Neuronal stem cell (in vitro differentiated cells): ENCODE results near the gene CCK.
"Not testable (repeated sequence)": the region's sequence is repeated elsewhere in the genome, so short reads cannot be mapped to it uniquely, and the experiment has no call there.

Source experiments
- DNase-seq: peaks from one replicate; pipeline ENCODE4 v3.0.0-alpha.2; 2013; ENCODE audit warnings: low spot score
- H2AFZ ChIP-seq: one replicate; pipeline ENCODE4 v1.6.1; 2013; ENCODE audit warnings: mild to moderate bottlenecking, low read length, inconsistent platforms
- H2AK5ac ChIP-seq: 2 replicates; pipeline ENCODE4 v1.6.1; 2013; ENCODE audit warnings: low read depth, mild to moderate bottlenecking, inconsistent platforms, low read length, moderate library complexity, mixed read lengths
- H2BK120ac ChIP-seq: 2 replicates; pipeline ENCODE4 v1.6.1; 2013; ENCODE audit warnings: low read depth, mild to moderate bottlenecking, inconsistent platforms, low read length, moderate library complexity, mixed read lengths
- H2BK12ac ChIP-seq: one replicate; pipeline ENCODE4 v1.6.1; 2013; ENCODE audit warnings: low read length, inconsistent platforms
- H2BK15ac ChIP-seq: 2 replicates; pipeline ENCODE4 v1.6.1; 2013; ENCODE audit warnings: mild to moderate bottlenecking, low read length, inconsistent platforms, mixed read lengths
- H2BK5ac ChIP-seq: one replicate; pipeline ENCODE4 v1.6.1; 2013; ENCODE audit warnings: inconsistent platforms, mild to moderate bottlenecking, low read length, moderate library complexity
- H3K14ac ChIP-seq: one replicate; pipeline ENCODE4 v1.6.1; 2013; ENCODE audit warnings: low read length, inconsistent platforms
- H3K18ac ChIP-seq: 2 replicates; pipeline ENCODE4 v1.6.1; 2013; ENCODE audit warnings: low read length, inconsistent platforms
- H3K23ac ChIP-seq: 2 replicates; pipeline ENCODE4 v1.6.1; 2013; ENCODE audit warnings: low read depth, mild to moderate bottlenecking, mixed read lengths, low read length, inconsistent platforms; ENCODE audit not compliant: poor library complexity
- H3K27ac ChIP-seq: replicated peaks from 3 replicates; pipeline ENCODE4 v1.5.1; 2013; ENCODE audit warnings: low read length, inconsistent platforms
- H3K27me3 ChIP-seq, 3 experiments: 2 replicates each; pipeline ENCODE4 v1.6.1; 2013; ENCODE audit warnings: low read length in 3 of 3, mild to moderate bottlenecking in 2 of 3, inconsistent platforms in 1 of 3, low read depth in 1 of 3, mixed read lengths in 1 of 3, moderate library complexity in 1 of 3; ENCODE audit not compliant: control insufficient read depth in 3 of 3, insufficient read depth in 3 of 3
- H3K36me3 ChIP-seq, 2 donors: replicated peaks in 1 of 2; 2 replicates each; pipeline ENCODE4 v1.6.1; 2013; ENCODE audit warnings: low read length in 2 of 2; ENCODE audit not compliant: control insufficient read depth in 2 of 2, insufficient read depth in 2 of 2
- H3K4ac ChIP-seq: 2 replicates; pipeline ENCODE4 v1.6.1; 2013; ENCODE audit warnings: inconsistent platforms, mild to moderate bottlenecking, low read length, moderate library complexity
- H3K4me1 ChIP-seq, 2 donors: 1 replicate in 1 of 2; 2 replicates in 1 of 2; pipeline ENCODE4 v1.6.1; 2013; ENCODE audit warnings: low read length in 2 of 2, low read depth in 1 of 2; ENCODE audit not compliant: control insufficient read depth in 2 of 2, insufficient read depth in 1 of 2
- H3K4me2 ChIP-seq: one replicate; pipeline ENCODE4 v1.6.1; 2013; ENCODE audit warnings: mild to moderate bottlenecking, low read length, inconsistent platforms; ENCODE audit not compliant: insufficient read depth, poor library complexity, severe bottlenecking
- H3K4me3 ChIP-seq, 2 donors: 2 replicates each; pipeline ENCODE4 v1.5.1; 2013; ENCODE audit warnings: low read length in 2 of 2, mild to moderate bottlenecking in 2 of 2, inconsistent platforms in 1 of 2, moderate library complexity in 1 of 2
- H3K79me1 ChIP-seq: one replicate; pipeline ENCODE4 v1.6.1; 2013; ENCODE audit warnings: low read depth, mild to moderate bottlenecking, inconsistent platforms, low read length, moderate library complexity
- H3K9ac ChIP-seq: one replicate; pipeline ENCODE4 v1.6.1; 2013; ENCODE audit warnings: mild to moderate bottlenecking, low read depth, low read length, inconsistent platforms; ENCODE audit not compliant: poor library complexity
- H3K9me3 ChIP-seq, 2 donors: replicated peaks in 1 of 2; 2 replicates each; pipeline versions ENCODE3 to v1.6.1; 2013; ENCODE audit warnings: low read length in 2 of 2, mild to moderate bottlenecking in 2 of 2, inconsistent platforms in 1 of 2, low read depth in 1 of 2, mixed read lengths in 1 of 2, moderate library complexity in 1 of 2; ENCODE audit not compliant: control insufficient read depth in 2 of 2, insufficient read depth in 1 of 2
- H4K8ac ChIP-seq: one replicate; pipeline ENCODE4 v1.6.1; 2013; ENCODE audit warnings: low read depth, mild to moderate bottlenecking, inconsistent platforms, low read length, moderate library complexity
- H4K91ac ChIP-seq: one replicate; pipeline ENCODE4 v1.6.1; 2013; ENCODE audit warnings: low read length, low read depth, mild to moderate bottlenecking, inconsistent platforms; ENCODE audit not compliant: poor library complexity
- WGBS, 2 donors: extraction: QIAGEN DNeasy Blood & Tissue Kit; methylation state at CpG; one replicate each; pipeline ENCODE4 v1.1.7; 2013; ENCODE audit warnings: missing lambda C conversion rate in 2 of 2, mixed read lengths in 1 of 2; ENCODE audit not compliant: insufficient read length in 2 of 2, insufficient replicate concordance in 1 of 2; ENCODE audit errors: extremely low coverage in 2 of 2; 5-methylcytosine and 5-hydroxymethylcytosine counted together

CCK gene

DNA sequence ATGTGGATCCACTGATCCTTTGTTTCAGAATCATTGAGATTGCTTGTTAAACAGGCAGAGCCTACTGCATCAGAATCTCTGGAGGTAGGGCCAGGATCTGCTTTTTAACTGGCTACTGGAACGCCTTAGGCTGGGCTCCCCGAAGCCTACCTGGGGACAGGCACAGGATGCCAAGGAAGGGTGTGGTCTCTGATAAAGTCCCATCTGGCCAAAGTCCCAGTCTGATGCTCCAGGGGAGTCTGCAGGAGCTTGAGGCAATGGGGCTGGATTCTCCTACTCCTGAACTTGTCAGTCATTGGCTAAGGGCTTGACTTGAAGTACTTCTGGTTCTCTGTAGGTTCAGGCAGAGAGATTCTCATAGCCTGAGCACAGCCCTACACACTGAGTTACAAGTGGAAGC, 22.4 kb upstream of the CCK start:
- Histone ChIP-seq H3K79me1 (no peaks in the 10 kb centered on the region), H2BK5ac (no peak overlapping the region), H2BK120ac (no peak overlapping the region), H4K8ac (no peak overlapping the region), H3K18ac (no peak overlapping the region), H3K23ac (no peak overlapping the region), H2BK12ac (no peak overlapping the region), H3K9ac (no peak overlapping the region), H3K9me3 (no peaks in the 10 kb centered on the region), H4K91ac (no peak overlapping the region), H3K4me3 (no peak overlapping the region), H3K27ac (no peak overlapping the region), H3K36me3 (no peaks in the 10 kb centered on the region), H3K4ac (no peak overlapping the region), H2AFZ (no peak overlapping the region), H3K4me2 (no peak overlapping the region), H2BK15ac (no peak overlapping the region), H3K4me1 (no peaks in the 10 kb centered on the region), H3K14ac (no peak overlapping the region), H3K27me3 (no peaks in the 10 kb centered on the region), H2AK5ac (no peak overlapping the region)
- no CpG with 5 or more reads among the region's 2 CpGs for WGBS, 2 donors
- DNase-seq: no peak

DNA sequence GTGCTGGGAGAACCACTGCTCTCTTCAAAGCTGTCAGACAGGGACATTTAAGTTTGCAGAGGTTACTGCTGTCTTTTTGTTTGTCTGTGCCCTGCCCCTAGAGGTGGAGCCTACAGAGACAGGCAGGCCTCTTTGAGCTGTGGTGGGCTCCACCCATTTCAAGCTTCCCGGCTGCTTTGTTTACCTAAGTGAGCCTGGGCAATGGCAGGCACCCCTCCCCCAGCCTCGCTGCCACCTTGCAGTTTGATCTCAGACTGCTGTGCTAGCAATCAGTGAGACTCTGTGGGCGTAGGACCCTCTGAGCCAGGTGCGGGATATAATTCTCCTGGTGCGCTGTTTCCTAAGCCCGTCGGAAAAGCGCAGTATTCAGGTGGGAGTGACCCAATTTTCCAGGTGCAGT, 21.4 kb upstream of the CCK start:
- not testable (repeated sequence) for H2BK15ac ChIP-seq, H2BK120ac ChIP-seq, H3K27me3 ChIP-seq, H3K4me2 ChIP-seq, H2AK5ac ChIP-seq, H3K36me3 ChIP-seq, H3K4me3 ChIP-seq, H2BK5ac ChIP-seq, H3K9ac ChIP-seq, H2BK12ac ChIP-seq, H4K91ac ChIP-seq, H3K27ac ChIP-seq, H3K18ac ChIP-seq, DNase-seq, H2AFZ ChIP-seq, H3K4ac ChIP-seq, H3K4me1 ChIP-seq, H4K8ac ChIP-seq, H3K9me3 ChIP-seq, H3K14ac ChIP-seq, H3K23ac ChIP-seq, H3K79me1 ChIP-seq
- no CpG with 5 or more reads among the region's 8 CpGs for WGBS, 2 donors

DNA sequence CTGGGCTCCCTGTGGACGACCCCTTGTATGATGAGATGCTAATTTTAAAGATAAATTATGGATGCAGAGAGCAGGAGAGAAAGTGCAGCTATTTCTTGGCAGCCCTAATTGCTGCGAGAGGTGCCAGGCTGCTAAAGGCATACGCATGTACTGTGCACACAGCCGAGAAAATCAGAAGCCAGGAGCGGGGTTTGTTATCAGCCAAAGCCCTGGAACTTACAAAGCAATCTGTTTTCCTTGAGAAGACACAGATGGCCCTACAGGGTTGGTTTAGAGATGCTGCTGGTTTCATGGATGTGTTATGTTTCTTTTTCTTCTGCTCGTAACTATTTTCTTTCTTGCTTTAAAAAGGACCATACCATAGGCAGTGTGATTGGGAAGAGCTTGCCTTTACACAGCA, 11.7 kb upstream of the CCK start:
- Histone ChIP-seq H3K18ac (no peak overlapping the region), H3K14ac (no peak overlapping the region), H3K4ac (no peak overlapping the region), H2BK5ac (no peak overlapping the region), H3K36me3 (no peaks in the 10 kb centered on the region), H3K27ac (no peak overlapping the region), H3K23ac (no peak overlapping the region), H2BK12ac (no peak overlapping the region), H2BK15ac (no peak overlapping the region), H3K4me1 (no peaks in the 10 kb centered on the region), H3K79me1 (no peaks in the 10 kb centered on the region), H2AK5ac (no peak overlapping the region), H4K91ac (no peak overlapping the region), H3K27me3 (no peaks in the 10 kb centered on the region), H2BK120ac (no peak overlapping the region), H4K8ac (no peak overlapping the region), H3K4me3 (no peak overlapping the region), H3K9me3 (peaks cover 0 to 6% of the 10 kb centered on the region in 2 donors), H3K9ac (no peak overlapping the region), H3K4me2 (no peak overlapping the region), H2AFZ (no peak overlapping the region)
- no peak for DNase-seq
- no CpG with 5 or more reads among the region's 6 CpGs for WGBS, 2 donors

DNA sequence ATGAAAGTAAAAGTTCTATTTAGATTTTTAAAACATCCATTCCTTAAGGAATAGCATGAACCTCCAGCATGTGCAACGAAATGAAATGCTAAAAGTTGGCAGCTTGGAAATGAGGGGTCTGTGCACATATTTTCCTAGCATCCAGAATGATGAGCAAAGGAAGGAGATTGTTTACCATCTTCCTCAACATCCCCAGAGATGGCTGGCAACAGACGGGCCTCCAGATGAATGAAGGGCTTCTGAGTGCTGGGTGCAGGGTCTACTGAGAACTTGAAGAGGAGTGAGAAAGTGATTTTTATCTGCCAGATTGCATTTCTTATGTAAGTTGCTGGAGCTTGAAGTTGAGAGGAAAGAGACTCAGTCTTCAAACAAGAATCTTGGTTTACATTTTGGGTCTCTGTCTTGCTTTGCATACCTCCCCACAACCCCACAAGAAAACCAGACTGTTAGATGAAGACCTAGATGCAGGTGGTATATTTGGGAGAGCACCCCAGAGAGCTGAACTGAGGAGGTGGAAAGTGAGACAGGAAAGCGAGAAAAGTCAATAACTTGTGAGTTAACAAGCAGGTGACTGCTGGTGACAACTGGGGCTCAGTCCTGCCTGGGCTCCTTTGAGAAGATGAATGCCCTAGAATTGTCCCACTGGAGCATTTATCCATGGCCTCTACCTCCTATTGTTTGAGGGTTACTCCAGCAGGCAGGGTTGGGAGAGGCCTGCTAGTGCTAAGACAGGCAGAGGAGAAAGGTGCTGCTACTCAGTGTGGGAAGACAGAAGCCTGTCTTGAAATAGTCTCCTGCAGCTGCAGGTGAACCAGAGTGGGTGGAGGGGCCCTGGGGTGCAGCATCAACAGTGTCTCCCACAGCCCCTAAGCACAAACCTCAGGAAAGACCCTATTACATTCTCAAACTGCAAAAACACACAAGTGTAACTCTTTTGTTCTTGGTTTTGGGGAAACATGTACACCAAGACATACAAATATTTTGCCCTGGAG, 10.5 kb upstream of the CCK start:
- no peak for DNase-seq
- Histone ChIP-seq H3K27ac (no peak overlapping the region), H2BK15ac (no peak overlapping the region), H3K18ac (no peak overlapping the region), H3K79me1 (no peaks in the 10 kb centered on the region), H3K36me3 (no peaks in the 10 kb centered on the region), H3K4ac (no peak overlapping the region), H2AK5ac (no peak overlapping the region), H3K4me3 (no peak overlapping the region), H2BK12ac (no peak overlapping the region), H4K8ac (no peak overlapping the region), H3K27me3 (no peaks in the 10 kb centered on the region), H2BK5ac (no peak overlapping the region), H2AFZ (no peak overlapping the region), H3K23ac (no peak overlapping the region), H3K9me3 (peaks cover 0 to 6% of the 10 kb centered on the region in 2 donors), H3K9ac (no peak overlapping the region), H4K91ac (no peak overlapping the region), H3K4me2 (no peak overlapping the region), H3K4me1 (no peaks in the 10 kb centered on the region), H2BK120ac (no peak overlapping the region), H3K14ac (no peak overlapping the region)
- WGBS, 2 donors: no CpG with 5 or more reads among the region's 3 CpGs
